Stromal cell of bone marrow (primary cell): ENCODE data around the gene ITIH4.

ENCODE experiments used
- DNase-seq: peaks from one replicate; pipeline ENCODE4 v3.0.0-alpha.2; 2012; ENCODE audit warnings: low read depth

Gene ITIH4

DNA sequence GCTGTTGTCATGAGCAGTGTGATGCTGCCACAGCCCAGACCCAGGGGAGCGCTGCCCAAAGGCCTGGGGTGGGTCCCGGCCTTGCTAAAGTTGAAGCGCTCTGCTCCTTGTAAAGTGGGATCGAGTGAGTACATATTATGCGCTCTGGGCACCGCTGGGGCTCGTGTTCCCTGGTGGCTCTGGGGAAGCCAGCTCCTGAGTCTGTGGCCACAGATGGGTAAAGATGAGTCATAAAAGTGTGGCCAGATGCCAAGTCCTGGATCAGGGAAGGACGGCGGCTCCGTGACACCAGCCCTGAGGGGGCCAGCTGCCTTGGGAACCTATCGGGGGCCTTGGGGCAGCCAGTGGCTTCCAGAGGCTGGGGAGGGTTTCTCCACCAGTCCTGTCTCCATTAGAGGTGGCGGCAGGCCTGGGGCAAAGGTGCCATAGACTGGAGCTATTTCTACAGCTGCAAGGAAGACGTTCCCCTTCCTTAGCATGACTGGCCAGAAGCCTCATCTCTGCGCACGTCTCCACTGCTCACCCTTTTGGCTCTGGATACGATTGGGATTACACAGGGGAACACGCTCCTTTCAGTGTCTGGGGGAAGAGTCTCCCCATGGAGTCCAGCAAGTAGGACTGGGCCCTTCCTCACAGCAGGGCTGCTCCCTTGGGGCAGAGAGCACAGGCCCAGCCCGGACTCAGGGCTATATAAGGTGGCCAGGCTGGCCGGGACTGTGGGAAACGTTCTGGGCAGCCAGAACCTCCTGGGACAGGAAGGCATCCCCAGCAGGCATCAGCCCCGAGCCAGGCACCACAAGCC is 1.2 kb upstream of the ITIH4 start:
- peak; percentile 50 for DNase-seq

DNA sequence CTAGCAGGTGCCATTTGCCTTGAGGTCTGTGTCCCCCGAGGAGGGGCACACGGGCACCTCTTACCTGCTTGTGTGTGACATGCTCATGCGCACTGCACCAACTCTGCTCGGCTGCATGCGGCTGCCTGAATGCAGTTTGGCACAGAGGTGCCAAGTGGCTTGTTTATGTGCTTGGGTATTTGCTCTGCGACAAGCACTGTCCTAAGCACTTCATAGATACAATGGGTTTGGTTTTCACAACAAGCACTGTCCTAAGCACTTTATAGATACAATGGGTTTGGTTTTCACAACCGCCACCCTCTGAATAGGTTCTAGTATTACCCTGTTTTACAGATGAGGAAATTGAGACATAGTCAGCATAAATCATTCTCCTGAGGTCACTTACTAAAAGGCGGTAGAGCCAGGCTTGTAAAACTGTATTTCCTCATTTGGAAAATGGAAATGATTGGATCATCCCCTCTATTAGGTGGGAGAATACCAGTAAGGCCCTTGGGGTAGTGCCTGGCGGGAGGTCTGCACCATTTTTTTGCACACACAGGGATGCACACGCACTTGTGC is 487 bp downstream of the ITIH4 start:
- DNase-seq: no peak

DNA sequence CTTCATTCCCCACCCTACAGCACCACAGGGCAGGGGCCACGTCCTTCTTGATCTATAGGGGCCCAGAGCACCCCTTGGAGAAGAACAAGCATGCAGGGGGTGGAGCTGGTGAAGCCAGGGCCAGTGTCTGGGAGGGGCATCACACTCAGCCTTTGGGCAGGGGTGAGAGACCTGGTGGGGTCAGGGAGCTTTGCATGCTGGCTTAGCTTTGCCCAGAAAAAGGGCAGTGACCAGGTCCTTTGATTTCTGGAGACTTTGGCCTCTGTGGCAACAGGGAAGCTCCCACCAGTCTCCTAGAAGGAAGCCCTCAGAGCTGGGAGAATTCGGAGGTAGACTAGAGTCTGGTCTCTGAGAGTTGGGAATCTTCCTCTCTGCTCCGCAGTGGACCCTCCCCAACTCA is 990 bp downstream of the ITIH4 start:
- no peak for DNase-seq

DNA sequence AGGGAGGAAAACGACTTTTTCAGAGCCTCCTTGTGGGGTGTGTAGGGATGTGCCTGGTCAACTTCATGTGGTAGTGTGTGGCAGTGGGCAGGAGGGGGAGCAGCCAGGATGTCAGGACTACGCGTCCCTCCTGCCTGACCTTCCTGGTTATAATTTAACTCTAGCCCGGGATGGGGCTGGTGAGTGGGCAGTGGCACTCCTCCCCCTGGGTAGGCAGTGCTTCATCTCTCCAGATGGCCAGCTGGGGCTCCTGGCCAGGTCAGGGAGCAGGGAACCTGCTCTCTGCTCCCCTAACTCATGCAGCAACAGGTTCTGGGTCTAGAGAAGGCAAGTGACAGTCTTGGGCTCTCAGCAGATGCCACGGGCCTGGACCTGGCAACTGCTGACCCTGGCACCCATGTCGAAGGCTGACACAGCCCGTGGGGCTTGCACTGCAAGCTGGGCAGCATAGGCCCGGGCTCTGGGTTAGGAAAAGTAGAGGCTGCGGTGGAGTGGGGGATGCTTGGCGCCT is 2.6 kb downstream of the ITIH4 start:
- DNase-seq: no peak

DNA sequence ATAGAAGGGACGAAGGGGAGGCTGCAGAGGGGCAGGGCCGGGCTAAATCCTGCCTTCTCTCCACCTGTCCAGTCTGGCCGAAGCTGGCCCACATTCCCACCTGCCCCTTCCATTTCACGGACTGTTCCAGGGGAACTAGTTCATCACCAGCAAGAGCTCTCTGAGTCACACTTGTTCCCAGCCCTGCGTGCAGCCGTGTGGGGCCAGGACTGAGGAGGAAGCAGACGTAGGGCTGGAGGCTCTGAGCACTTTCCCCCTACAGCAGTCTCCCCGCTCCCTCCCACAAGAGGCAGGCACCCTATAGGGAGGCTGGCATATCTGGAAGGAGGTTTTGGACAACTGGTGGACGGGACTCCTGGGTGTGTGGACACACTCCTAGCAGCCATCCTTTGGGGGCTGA is 3.0 kb downstream of the ITIH4 start:
- no peak for DNase-seq

DNA sequence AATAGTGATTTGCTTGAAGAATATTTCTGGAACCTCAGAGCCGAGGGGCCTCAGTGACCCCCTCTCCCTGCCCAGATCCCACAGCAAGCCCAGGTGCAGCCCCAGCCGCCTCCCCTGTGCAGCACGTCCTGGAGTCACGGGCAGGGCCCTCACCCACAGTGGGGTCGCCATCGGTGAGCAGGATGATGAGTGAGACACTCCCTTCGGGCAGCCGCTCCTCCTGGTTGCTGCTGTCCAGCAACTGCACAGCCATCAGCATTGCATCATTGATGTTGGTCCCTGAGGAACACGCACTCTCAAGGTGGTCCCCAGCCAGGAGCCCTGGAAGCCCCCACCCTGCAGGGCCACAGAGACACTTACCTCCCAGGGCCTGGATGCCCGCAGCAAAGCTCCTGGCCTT is 6.4 kb downstream of the ITIH4 start:
- DNase-seq: no peak

DNA sequence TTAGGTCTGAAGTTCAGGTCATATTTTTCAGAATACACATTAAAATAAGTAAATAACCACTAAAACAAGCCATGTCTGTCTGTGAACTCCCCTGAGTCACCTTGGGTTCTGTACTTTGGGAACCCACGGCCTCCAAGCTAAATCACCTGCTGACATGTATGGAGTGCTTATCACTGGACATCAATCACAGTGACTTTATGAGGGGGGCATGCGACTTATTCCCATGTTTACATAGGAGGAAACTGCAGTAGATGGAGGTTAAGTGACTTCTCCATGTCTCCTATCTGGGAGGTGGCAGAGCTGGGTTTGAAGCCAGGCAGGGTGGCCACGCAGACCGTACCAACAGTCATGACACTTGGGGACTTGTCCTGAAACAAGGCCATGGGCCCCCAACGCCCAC is 8.1 kb downstream of the ITIH4 start:
- DNase-seq: no peak

DNA sequence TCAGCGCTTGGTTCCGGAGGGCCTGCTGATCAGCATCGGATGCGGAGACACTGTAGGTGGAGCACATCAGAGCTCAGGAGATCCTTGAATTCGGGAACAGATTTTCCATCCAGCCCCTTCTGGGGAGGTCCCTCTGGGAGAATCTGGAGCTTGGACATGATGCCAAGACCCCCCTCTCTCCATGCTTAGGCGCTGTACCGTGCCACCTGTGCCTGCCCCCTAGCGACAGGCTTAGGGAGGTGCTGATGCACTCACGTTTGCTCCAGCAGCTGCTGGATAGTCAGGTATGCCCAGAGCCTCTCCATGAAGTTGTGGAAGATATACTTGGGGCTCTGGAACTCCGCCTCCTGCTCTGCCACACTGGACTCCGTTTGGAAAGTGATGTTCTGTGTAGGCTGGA is 9.7 kb downstream of the ITIH4 start:
- no peak for DNase-seq

DNA sequence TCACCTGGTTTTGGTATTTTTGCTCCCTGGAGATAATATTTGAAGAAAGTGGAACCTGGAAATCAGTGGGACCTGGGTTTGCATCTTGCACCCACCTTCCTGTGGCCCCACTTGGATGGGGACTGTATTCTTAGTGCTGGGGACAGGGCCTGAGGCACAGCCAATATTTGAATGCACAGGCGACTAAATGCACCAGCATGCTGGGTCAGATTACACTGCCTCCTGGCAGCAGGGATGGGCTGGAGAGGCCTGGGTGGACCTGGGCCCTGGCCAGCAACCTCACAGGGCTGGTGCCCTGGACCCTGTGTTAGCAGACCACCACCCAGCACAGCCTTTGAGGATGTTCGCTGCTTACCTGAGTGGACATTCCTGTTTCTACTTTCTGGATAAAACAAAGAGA is 10.5 kb downstream of the ITIH4 start:
- no peak for DNase-seq

DNA sequence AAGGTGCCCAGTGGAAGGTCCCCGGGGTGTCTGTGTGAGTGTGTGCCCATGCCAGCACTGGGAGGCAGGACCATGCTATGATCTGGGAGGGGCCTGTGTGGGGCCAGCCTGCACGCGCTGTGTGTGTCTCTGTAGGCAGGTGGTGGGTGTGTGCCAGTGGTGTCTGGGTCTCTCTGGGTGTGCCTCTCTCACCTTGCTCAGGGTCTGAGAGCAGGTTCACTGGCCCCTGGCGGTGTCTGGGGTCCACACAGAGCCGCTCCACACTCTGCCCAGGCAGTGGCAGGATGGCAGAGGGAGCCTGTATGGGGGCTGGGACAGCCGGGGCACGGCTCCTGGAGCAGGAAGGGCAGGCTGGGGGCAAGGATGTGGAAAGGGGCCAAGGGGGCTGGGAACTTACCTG is 12.6 kb downstream of the ITIH4 start:
- DNase-seq: no peak

DNA sequence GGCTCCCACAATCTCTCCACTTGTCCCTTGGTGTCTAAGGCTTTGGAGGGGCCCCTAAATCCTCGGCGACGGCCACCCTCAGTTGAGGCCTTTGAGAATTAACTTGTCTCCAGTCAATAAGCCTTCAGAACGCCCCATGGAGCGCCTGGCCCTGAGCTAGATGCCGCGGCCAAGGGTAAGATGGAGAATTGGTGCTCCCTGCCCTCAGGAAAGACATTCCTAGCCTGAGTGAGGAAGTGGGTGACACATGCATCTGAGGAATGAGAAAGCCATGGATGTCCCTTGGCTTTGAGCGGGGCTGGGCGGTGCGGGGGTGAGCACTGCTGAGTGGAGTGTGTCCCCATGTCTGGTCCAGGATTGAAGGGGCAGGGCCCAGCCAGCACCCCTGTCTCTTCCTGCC is 13.3 kb downstream of the ITIH4 start:
- no peak for DNase-seq

DNA sequence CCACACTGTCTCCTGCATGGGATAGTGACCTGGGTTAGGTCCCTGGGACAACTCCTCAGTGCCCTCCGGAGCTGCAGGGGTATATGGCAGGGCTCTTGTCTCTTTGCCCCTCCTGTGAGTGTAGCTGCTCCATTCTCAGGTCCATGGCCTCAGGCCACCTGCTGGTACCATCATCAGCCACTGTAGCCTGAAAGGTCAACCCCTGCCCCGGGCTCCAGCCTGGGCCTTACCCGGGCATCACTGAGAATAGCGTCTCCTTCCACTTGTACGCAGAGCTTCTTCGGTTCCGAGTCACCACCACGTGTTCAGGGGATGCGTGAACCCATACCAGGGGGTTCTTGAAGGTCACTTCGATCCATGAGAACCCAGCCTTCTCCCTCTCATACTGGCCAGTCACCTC is 13.8 kb downstream of the ITIH4 start:
- no peak for DNase-seq

DNA sequence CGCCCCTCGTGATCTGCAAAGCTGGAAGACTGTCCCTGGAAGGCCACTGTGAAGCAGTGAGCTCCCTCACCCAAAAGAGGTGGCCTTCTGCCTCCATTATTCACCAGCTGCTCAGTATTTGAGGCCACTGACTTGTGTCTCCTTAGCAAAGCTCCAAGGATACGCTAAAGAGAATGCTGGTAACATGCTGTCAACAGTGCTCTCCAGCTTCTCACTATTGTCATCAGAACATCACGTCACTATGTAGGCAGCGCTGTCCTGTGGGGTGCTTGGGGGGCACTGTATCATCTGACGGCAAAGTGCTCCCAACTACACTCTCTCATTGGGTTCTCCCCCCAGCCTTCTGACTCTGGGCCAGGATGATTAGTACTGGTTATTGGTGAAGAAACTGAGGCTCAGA is 14.3 kb downstream of the ITIH4 start:
- no peak for DNase-seq

DNA sequence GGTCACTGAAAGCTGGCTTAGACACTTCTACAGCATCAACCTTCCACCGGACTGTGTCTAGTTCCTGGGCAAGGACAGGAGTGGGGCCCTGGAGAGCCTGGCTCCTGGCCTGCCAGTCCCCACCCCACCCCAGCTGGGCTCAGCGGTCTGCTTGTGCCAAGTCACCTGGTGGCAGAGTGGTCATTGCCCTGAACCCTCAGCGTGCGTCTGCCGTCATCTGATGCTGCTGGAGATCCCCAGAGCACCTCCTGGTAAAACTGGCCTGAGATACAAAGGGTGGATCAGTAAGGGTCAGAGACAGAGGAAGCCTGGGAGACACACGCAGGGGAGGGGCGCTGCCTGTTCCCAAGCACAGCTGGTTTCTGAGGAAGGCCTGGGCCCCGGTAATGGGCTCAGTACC is 16.7 kb downstream of the ITIH4 start:
- DNase-seq: no peak

DNA sequence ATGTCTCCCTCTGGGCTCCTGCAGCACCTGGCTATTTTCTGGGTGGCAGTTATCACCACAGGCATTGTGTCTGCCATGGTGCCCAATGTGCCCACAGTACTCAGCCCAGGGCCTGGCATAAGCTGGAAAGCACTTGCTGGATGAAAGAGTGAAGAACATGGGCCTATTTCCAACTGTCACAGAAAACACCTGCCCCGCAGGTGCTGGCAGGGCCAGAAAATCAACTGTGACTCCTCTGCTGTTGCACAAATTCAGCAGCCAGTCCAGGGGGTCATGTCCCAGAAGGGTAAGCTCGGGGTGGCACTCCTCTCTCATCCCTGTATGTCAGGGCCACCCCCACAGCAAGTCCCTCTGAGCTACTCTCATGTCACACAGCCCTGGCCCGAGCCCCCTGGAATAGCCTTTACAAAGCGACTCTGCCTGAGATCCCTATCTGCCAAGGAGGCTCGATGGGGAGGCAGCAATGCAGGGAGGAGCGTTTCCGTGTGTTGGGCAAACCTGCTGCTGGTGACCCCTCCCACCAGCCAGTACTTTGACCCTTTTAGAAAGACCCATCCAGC is 18.9 kb downstream of the ITIH4 start:
- no peak for DNase-seq

DNA sequence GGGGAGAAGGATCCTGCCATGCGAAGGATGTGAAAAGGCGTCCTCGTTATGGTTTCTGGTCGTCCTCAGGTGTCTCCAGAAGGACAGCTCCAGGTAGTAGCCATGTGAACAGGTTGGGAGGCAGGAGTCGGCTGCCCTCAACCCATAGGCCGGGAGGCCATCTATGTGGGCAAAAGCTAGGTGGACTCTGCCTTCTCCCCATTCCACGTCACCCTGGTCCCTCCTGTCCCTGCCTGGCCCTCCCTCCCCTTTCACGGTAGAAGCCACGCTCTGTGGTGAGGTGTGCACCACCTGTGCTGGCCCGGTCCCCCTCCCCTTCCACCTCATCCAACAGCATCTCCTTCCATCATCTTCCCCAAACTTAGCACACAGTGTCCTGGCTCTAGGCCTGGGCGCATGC is 19.5 kb downstream of the ITIH4 start:
- no peak for DNase-seq

DNA sequence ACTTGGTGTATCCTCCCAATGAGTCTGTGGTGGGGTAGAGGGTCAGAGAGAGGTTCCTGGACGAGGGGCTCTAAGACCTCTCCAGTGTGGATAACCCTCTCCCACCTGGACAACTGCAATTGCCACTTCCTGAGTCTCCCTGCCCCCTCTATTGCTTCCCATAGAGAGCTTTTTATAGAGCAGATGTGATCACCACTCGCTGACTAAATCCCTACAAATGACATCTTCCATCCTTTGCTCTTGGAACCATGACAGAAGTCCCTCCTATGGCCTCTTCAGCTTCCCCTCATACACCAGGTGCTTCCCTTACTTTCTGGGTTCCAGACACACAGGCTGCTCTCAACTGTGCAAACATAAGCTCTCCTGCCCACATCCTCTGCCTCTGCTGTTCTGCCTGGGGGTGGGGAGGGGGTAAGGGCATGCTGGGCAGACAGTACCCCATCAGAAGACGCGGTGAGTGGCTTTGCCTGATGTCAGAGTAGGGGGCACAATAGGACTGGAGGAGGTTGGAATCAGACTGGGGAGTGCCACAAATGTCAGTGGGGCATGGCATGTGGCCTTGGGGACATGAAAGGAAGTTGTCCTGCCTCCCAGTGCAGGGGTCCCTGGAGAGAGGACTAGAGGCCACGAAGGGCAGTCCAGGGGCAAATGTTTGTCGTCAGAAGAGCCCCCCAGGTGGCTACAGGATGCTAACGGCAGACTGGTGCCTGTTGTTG is 20.7 kb downstream of the ITIH4 start:
- DNase-seq: no peak

DNA sequence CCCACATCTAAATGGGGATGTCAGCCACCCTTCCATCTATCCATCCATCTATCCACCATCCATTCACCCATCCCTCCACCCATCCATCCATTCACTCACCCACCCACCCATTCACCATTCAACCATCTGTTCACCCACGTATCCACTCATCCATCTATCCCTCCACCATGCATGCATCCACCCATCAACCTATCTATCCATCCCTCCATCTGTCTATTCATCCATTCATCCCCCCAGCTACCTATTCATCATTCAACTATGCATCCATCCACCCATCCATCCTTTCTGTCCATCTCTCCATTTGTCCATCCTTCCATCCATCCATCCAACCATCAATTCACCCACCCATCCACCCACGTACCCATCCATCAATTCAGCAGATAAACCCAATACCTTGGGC is 21.3 kb downstream of the ITIH4 start:
- DNase-seq: no peak

DNA sequence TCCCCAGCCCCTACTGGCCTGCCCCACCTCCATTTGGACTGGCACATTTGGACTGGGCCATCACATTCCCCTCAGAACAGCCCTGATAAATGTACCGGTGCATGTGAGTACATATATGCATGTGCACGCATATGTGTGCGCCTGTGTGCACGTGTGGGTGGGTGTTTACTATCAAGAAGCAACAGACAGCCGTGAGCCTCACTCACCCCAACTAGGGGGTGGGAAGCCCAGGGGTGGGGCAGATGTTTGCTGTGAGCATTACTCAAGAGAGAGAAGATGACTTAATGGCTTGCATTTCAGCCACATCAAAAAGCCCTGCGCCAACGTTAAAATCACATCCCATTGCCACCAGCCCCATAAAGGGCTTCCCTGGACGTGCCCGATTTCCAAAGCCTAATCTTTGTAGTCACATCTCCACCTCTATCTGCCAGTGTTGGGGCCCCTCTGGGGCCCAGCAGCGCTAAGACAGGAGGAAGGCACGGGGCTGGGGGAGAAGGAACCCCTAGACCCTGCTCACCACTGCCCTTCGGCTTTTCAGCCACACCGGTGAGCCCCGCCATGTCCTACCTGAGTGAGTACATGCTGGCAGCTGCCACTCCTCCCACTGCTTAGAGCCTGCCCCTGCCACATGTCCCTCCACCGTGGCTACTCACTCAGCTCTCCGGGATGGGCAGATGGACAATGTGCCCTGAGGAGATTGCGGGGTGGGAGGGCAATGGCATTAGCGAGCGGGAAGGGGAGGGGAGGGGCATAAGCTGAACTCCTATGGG is 25.0 kb downstream of the ITIH4 start:
- DNase-seq: no peak

DNA sequence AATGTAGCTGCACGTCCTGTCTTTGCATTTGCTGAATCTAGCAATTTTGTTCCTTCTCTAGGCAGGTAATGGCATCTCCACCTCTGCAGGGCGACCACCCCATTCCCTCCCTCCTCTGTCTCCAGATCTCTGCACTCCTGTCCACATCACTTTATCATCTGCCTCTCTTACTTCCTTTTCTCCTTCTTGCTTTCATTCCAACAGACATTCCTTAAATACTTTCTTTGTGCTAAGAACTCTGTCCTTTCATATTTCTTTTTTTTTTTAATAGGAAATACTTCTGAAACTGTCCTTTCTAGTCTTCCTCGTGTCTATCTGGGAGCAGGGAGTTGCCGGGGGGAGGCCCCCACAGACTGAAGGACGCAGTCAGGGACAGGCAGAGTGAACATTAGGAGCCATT is 28.6 kb downstream of the ITIH4 start:
- DNase-seq: no peak

DNA sequence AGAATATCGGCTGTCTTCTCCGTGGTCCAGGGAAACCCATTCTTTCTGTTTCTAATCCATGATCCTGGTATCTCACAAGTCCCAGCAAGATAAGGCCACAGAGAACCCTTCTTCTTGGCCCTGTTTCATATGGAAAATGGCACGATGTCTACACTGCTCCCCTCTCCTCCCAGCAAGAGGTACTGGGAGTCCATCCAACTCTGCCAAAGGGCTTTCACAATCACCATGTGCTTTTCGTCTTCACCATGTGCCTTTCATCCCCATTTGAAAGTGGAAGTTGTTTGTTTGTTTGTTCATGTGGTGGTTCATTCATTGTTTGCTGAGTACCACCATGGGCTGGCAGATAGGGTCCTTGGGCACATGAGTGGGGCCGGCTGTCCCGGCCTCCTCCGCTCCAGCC is 30.4 kb downstream of the ITIH4 start:
- no peak for DNase-seq

DNA sequence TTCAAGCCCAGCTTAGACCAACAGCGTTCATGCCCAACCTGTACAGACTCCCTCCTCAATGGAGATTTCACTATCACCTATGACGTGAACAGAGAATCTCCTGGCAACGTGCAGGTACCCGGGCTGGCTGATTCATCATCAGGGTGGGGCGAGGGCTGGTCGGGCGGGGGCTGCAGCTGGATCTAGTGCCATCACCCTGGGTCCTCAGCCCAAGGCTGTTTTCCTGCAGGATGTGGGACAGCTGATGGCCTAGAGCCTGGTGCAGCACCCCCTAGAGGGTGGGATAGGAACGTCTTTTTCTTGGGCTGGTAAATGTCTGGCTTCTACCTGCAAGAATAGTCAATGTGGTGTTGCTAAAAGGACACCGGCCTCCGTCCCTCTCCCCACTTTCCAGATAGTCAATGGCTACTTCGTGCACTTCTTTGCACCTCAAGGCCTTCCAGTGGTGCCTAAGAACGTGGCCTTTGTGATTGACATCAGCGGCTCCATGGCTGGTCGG is 31.4 kb downstream of the ITIH4 start:
- DNase-seq: no peak
